Measurements from ENCODE around the gene P2RX7. TPM values are rescaled to one million over a fixed set of nuclear protein-coding genes. Genes with fewer than 3 reads are reported as not detected.

The P2RX7 gene
- total RNA-seq = 3.6 and 6.9 TPM in 2 replicates

GRCh38 chr12:121132601-121133481 lies at the start of gene P2RX7:
Gene P2RX7, plus strand, starts transcription at chr12:121132876. Its CDS starts 95 bp downstream, at chr12:121132971.

GRCh38 chr12:121209624-121210572 lies 77.2 kb downstream of the P2RX7 start, which contains the start of gene P2RX4:
Gene P2RX4, plus strand, starts transcription at chr12:121210129. Its CDS starts 36 bp downstream, at chr12:121210165.

Other genes starting within 250 kb of the P2RX7 start
- gene SPPL3, start 228.5 kb upstream of the P2RX7 start, total RNA-seq = 10.2 and 12.0 TPM in 2 replicates
- gene HNF1A, start 154.3 kb upstream of the P2RX7 start, total RNA-seq = not detected in 2 replicates
- 17.4 and 20.2 TPM in 2 replicates for gene C12orf43, start 116.4 kb upstream of the P2RX7 start, total RNA-seq
- 7.7 and 11.3 TPM in 2 replicates for gene OASL, start 93.6 kb upstream of the P2RX7 start, total RNA-seq
- 196 and 245 TPM in 2 replicates for gene P2RX4, start 77.3 kb downstream of the P2RX7 start, total RNA-seq
- 45.7 and 46.2 TPM in 2 replicates for gene CAMKK2, start 163.8 kb downstream of the P2RX7 start, total RNA-seq
- gene ANAPC5, start 219.5 kb downstream of the P2RX7 start, total RNA-seq = 129 and 133 TPM in 2 replicates